Testis (tissue), 2 donors: ENCODE measurements around the gene HSD17B1.

ENCODE experiments used
- CTCF ChIP-seq, 3 experiments: fragments of 450-650 bp in 2 of 3; fragments of 200-600 bp in 1 of 3; sonication (generic) in 1 of 3; IDR thresholded peaks; one replicate each; pipeline ENCODE4 v1.5.1; 2016 to 2019; ENCODE audit warnings: antibody characterized with exemption in 3 of 3, mild to moderate bottlenecking in 2 of 3, moderate library complexity in 1 of 3
- POLR2A ChIP-seq: fragments of 450-650 bp; IDR thresholded peaks from one replicate; pipeline ENCODE4 v1.6.1; 2017; ENCODE audit warnings: antibody characterized with exemption, mild to moderate bottlenecking, moderate library complexity

DNA sequence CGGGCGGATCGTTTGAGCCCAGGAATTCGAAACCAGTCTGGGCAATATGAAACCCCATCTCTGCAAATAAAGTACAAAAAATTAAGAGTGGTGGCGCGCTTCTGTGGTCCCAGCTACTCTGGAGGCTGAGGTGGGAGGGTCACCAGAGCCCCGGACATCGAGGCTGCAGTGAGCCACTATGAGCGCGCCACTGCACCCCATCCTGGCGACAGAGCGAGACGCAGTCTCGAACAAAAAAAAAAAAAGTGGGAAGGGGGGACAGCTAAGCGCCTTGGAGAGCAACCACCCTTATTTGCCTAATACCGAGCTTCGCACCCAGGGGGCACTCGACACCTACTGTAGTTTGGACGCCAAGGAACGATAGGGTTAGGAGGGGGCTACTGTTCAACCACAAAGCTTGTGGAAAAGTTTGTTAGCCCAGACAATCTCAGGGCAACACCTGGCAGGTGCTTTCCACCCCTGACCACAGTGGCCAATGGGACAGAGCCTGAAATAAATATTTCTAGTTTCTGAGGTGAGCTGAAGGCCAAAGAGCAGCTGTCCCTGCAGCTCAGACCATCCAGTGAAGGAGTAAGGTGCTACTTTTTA, 25.7 kb downstream of the HSD17B1 start:
- TF ChIP-seq POLR2A (no peak), CTCF (IDR thresholded peaks at IDR 0.05) (peak; percentile 72 to 77 (median 73))
